HL-60 (cell line): ENCODE data around the gene CCNYL1.

Source experiments
- GABPA ChIP-seq: IDR thresholded peaks from 2 replicates; pipeline ENCODE4 v1.6.1; 2012; ENCODE audit warnings: low read depth
- POLR2AphosphoS5 ChIP-seq: IDR thresholded peaks from 2 replicates; pipeline ENCODE4 v1.6.1; 2012; ENCODE audit warnings: low read depth
- SPI1 ChIP-seq: IDR thresholded peaks from 2 replicates; pipeline ENCODE4 v1.6.1; 2012; ENCODE audit warnings: low read depth, mild to moderate bottlenecking, borderline replicate concordance
- TF ChIP-seq, protein P1 (sequence below): IDR thresholded peaks from one replicate; pipeline ENCODE4 v1.5.1; 2011; ENCODE audit warnings: low read length, control low read depth, inconsistent platforms; ENCODE audit not compliant: insufficient read depth

DNA sequence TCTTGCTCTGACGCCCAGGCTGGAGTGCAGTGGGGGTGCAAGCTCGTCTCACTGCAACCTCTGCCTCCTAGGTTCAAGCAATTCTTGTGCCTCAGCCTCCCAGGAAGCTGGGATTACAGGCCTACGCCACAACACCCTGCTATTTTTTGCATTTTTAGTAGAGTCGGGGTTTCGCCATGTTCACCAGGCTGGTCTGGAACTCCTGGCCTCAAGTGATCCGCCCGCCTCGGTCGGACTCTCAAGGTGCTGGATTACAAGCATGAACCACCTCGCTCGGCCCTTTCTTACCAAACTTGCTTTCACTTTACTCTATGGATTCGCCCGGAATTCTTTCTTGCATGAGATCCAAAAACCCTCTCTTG is 61.4 kb downstream of the CCNYL1 start:
- TF ChIP-seq, protein P1, sequence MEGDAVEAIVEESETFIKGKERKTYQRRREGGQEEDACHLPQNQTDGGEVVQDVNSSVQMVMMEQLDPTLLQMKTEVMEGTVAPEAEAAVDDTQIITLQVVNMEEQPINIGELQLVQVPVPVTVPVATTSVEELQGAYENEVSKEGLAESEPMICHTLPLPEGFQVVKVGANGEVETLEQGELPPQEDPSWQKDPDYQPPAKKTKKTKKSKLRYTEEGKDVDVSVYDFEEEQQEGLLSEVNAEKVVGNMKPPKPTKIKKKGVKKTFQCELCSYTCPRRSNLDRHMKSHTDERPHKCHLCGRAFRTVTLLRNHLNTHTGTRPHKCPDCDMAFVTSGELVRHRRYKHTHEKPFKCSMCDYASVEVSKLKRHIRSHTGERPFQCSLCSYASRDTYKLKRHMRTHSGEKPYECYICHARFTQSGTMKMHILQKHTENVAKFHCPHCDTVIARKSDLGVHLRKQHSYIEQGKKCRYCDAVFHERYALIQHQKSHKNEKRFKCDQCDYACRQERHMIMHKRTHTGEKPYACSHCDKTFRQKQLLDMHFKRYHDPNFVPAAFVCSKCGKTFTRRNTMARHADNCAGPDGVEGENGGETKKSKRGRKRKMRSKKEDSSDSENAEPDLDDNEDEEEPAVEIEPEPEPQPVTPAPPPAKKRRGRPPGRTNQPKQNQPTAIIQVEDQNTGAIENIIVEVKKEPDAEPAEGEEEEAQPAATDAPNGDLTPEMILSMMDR = no peak
- TF ChIP-seq SPI1 (no peak), GABPA (no peak), POLR2AphosphoS5 (no peak)
